ENCODE measurements around the gene PIEZO2.
"Not testable (repeated sequence)": the region's sequence is repeated elsewhere in the genome, so short reads cannot be mapped to it uniquely, and the experiment has no call there.

Gene PIEZO2

DNA sequence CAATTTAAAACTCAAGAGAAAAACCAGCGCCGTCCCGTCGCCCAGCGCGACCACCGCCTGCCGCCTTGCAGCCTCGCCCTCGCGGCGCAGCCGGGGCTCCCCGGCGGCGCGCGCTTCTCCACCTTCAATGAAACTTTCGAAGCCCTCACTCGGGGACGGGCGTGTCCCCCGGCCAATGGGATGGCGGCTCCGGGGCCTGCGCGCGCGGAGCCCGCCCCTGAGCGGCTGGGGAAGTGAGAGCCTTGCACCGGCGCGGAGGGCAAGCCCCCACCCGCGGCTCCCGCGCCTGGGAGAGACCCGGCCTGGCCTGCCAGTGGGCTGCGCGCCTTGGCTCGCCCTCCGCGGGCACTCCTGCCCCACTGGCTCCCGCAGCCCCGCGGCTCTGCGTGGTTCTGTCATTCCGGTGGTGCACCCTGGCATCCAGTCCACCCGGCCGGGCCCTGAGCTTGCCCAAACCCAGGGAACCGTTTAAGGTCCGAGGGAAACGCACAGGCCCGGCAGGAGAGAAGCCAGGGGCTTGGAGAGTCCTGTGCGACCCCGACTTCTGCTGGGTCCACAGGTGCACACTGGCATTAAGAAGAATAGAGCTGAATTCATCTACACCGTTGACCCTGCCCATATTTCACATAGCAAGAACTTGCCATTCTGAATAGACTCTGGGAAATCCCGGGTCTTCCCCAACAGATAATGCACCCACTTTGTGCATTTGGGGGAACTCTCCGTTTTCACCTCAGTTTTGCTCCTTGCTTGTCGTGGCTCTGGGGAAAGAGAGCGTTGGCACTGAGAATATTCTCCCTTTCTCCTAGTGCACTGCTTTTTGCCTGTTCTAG is at the start of gene PIEZO2:
PIEZO2 (minus strand) TSS at position 129 of the 830 bp plus-strand sequence. CDS start 981 bp downstream, outside the sequence.
- DNase-seq: peak in 1 of 2 donors; percentile 2

DNA sequence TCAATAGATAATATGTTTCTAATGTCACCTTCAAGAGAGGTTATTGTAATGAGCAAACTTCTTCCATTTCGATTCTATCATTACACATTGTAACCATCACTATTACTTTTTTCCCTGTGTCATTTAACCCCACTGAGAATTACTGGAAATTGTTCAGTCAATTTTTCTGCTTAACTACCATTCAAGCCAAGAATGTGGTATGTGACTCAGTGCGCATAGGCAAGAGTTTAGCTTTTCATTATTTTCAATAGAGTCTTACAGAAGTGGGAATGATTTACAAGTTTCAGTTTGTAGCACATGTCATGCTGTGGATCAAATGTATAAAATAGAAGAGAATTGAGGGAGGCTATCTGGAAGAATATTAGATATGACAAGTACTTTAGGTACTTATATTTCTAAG is 34.3 kb upstream of the PIEZO2 start:
- DNase-seq: no peak

- DNase-seq: not testable (repeated sequence)
Measured at GRCh38 chr18:11181629-11182028, 32.3 kb upstream of the PIEZO2 start.

DNA sequence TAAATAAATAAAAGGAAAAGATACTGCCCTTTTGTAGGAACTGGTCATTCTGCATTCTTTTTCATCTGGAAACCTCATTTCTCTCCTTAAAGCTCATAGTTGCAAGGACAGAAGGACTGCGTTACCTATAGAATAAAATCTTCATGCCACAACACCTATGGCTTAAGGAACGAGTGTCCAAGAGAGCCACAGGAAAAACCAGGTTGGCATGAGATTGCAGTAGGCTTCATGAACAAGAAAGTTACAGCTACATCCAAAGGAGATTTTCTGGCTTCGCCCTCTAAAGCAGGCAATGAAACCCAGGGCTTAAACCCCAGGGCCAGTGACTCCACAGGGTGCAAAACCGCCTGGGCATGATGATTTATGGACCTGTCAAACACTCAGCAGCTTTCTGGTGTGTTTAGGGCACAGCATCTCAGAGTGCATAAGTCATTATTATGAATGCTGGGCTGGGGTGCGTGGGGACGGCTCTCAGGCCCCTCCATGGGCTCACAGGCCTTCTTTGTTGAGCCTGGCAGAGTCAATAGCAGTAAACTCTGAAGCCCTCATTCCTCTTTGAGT is 30.7 kb upstream of the PIEZO2 start:
- DNase-seq: no peak

- DNase-seq: no peak
Measured at GRCh38 chr18:11178951-11179549, 29.7 kb upstream of the PIEZO2 start.

DNA sequence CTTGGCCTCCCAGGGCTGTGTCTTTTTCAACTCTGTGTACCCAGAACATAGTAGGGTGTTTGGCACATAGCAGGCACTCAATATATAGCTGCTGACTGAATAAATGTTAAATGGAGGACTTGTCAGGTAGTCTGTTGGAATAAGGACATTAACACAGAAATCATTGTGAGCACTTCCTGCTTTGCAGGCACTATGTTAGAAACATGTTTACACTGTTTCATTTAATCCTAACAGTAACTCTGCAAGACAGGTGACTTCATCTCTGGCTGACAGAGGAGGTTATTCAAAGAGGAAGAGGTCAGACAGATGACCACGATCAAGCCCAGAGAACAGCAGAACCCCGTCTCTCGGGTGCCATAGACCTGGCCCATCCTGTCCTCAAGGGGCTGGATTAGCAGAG is 28.0 kb upstream of the PIEZO2 start:
- no peak for DNase-seq

- no peak for DNase-seq
Measured at GRCh38 chr18:11176481-11176881, 27.1 kb upstream of the PIEZO2 start.

- no peak for DNase-seq
Measured at GRCh38 chr18:11175266-11175979, 26.1 kb upstream of the PIEZO2 start.

- DNase-seq: not testable (repeated sequence)
Measured at GRCh38 chr18:11174179-11174578, 24.8 kb upstream of the PIEZO2 start.

GRCh38 chr18:11167778-11168177 is 18.4 kb upstream of the PIEZO2 start:
- no peak for DNase-seq

DNA sequence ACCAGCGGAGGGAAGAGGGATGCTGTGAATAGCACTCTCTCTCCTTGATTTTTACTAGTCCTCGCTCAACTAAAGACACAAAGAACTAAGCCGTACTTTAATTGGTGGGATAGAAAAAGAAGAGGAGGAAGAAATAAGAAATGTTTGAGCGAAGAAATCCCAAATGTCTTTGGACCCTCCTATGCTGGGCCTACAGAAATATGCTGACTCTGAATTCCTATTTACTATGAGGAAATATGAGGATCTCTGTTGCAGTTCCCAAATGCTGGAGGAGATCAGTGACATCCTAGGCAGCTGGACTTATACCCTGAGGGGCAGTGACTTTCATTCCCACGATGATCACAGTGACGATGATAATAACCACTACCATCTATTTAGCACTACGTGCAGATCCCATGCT is 16.6 kb upstream of the PIEZO2 start:
- DNase-seq: no peak

GRCh38 chr18:11165138-11165537 is 15.8 kb upstream of the PIEZO2 start:
- no peak for DNase-seq

- no peak for DNase-seq
Measured at GRCh38 chr18:11163665-11164064, 14.3 kb upstream of the PIEZO2 start.

DNA sequence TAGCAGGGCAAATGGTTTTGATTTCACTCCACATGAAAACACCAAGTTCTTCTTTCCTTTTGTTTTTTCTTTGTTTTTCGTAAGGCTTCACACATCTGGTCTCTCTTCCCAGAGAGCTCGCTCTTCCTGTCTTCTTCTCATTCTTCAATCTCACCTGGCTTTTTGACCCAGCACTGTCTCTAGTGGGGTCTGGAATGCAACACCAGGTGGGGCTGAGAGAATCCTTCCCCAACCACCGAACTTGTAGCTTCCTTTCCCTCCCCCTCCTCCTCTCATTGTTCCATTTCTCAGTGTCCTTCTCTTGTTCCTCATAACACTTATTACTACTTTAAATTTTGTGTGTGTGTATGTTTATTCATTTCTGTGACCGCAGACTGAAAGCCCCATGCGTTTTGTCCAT is 13.5 kb upstream of the PIEZO2 start:
- no peak for DNase-seq

DNA sequence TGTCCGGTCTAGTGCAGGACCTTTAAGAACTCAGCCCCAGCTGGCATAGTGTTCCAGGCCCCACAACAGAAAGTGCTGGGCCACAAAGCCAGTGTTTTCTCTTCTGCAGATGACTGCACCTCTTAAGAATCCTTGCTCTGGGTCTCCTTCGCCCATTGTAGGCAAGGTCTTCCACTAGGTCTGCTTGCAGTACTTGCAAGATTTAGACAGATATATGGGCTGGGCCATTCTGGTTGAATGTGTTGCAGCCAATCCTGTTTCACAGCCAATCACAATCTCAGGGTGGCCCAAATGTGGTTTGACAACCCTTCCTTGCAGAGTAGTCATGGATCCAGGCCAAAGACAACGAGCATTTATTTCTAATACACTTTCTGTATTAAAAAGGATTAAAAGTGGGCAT is 13.1 kb upstream of the PIEZO2 start:
- DNase-seq: no peak

DNA sequence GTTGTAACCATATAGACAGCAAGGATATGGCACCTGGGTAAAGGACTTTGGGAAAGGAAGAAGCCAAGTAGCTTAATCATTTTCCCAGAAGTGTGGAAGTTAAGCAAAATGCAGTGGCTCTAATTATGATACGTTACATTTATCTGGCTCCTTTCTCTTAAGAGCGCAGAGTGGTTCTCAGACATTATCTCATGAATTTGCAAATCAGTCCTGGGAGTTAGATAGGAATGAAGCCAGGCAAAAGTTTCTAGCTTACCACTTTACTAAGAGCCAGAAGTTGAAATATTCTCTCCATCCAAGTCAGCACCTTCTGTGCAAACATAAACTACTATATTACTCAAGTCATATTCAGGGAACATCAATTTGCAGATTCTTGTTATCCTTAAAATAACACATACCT is 10.9 kb upstream of the PIEZO2 start:
- no peak for DNase-seq

GRCh38 chr18:11159844-11160243 is 10.5 kb upstream of the PIEZO2 start:
- DNase-seq: no peak

DNA sequence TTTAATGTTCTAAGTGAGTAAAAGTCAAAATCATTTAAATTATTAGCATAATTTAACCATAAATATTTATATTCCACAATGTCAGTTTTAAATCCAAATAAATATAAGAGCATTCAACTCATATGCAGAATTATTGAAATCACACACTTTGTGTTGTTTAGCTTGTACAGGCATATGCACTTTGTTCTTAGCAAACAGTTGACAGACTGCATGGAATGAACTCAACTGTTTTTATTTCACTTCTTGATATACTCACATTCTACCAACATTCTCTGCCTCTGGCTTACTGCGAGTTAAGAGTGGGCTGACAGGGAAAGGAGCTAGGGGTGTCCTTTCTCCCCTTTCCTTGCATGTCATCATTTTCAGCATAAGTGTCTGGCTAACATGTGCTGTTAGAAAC is 7.6 kb upstream of the PIEZO2 start:
- DNase-seq: no peak

GRCh38 chr18:11155034-11155759 is 5.8 kb upstream of the PIEZO2 start:
- DNase-seq: no peak

- no peak for DNase-seq
Measured at GRCh38 chr18:11154368-11154989, 5.1 kb upstream of the PIEZO2 start.

DNA sequence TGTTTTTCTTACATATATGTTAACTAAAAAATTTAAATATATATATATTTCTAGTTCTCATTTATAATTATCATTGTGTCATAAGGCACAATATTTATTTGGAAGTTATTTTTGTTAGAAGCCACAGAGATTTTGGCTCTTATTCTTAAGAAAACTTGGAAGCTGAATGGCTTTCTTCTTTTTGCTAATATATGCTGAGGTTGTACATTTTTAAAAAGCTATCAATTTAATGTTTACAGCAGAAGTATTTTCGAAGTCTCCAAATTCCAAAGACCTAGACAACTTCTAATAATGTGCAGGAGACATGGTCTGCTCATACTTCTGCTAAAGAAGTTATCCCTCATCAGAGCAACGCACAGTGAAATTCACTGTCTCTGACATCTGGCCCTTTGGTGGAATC is 3.7 kb upstream of the PIEZO2 start:
- no peak for DNase-seq

GRCh38 chr18:11150271-11150615 is 874 bp upstream of the PIEZO2 start:
- DNase-seq: no peak
